GM18526 (cell line): ENCODE data around the gene GTF2F2.

Experiments used
- POLR2A ChIP-seq: IDR thresholded peaks from 3 replicates; pipeline ENCODE4 v1.6.1; 2011; ENCODE audit not compliant: insufficient read length; ENCODE audit errors: extremely low read depth

GTF2F2 gene

DNA sequence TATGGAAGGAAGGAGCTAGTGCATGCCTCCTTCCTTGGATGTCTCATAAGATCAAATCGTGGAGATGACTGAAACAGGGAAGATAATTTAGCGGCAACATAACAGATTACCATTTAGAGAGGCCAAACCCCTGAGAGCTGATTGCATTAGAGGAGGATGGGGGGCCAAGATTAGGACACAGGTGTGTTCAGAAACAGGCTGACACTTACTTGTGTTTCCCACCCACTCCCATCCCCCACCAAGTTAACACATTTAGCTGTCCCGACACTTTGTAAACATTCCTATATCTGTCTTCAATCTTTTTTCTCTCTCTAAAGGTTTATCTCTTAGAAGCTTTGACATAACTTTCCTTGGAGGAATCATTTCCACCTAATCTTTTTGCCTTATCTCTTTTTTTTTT is 129.4 kb downstream of the GTF2F2 start:
- no peak for TF ChIP-seq POLR2A

DNA sequence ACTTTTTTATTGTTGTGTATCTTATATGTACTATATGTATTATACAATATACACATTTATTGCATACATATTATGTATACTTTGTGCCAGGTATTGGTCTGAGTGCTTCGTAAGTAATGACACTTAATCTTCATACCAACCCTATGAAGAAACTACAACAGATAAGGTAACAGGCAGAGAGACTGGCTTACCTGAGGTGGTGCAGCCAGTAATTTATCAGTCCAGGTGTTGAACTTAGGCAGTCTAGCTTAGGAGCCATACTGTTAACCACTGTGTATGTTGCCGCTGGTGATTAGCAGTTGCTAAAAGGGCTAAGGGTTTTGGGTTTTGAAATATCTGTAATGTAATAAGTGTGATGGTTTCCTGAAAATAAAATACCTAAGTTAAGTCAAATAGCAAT is 134.1 kb downstream of the GTF2F2 start:
- no peak for TF ChIP-seq POLR2A

GRCh38 chr13:45255247-45255987 is 135.1 kb downstream of the GTF2F2 start:
- TF ChIP-seq POLR2A, result no peak

DNA sequence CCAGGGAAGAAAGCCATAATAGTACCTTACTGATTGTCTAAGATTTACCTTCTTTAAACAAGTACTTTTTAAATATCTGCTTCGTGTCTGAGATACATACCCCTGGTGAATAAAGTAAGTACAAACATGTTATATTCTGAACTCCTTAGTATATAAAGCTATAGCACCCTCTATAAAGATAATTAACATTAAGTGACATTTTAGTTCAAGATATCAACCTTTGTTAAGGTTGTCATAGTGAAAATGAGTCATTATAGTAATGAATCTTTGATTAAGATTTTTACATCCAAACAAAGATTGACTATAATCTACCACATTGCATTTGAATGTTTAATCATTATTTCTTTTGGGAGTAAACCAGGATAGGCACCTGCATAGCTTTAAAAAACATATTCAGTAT is 135.9 kb downstream of the GTF2F2 start:
- TF ChIP-seq POLR2A, result no peak

- no peak for TF ChIP-seq POLR2A
Observed at GRCh38 chr13:45257638-45258333, 137.5 kb downstream of the GTF2F2 start.

DNA sequence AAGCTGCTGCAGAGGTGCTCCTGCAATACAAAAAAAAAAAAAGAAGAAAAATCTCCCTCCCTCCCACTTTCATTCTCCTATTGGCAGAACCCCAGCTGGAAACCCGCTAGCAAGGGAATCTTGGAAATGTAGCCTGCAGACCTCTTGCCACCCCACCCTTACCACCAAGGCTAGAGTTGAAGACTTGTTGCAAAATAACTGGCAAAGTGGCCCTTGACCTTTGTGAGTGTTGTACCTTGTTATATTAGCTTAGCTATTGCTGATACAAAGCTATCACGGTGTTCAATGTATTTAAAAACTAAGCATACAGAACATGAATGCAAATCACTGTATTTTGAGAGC is 138.0 kb downstream of the GTF2F2 start:
- TF ChIP-seq POLR2A, result no peak

GRCh38 chr13:45267215-45267614 is 146.9 kb downstream of the GTF2F2 start:
- no peak for TF ChIP-seq POLR2A

- TF ChIP-seq POLR2A, result no peak
Observed at GRCh38 chr13:45269204-45269603, 148.9 kb downstream of the GTF2F2 start.

DNA sequence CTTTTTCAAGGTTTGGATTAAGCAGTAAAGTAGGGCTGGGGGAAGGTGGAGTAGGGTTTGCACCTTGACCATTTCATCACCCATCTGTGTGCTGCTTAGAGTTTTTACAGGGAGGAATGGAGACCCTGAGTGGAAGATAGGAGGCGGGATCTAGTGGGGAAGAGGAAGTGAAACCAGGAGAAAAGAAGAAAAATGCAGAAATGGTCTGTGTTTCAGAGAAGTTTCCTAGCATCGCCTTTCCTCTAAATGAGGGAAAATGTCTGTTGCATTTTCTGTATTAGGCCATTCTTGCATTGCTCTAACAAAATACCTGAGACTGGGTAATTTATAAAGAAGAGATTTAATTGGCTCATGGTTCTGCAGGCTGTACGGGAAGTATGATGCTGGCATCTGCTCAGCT is 156.6 kb downstream of the GTF2F2 start:
- no peak for TF ChIP-seq POLR2A

- no peak for TF ChIP-seq POLR2A
Observed at GRCh38 chr13:45278096-45278645, 157.9 kb downstream of the GTF2F2 start.

GRCh38 chr13:45280011-45280410 is 159.7 kb downstream of the GTF2F2 start:
- no peak for TF ChIP-seq POLR2A

DNA sequence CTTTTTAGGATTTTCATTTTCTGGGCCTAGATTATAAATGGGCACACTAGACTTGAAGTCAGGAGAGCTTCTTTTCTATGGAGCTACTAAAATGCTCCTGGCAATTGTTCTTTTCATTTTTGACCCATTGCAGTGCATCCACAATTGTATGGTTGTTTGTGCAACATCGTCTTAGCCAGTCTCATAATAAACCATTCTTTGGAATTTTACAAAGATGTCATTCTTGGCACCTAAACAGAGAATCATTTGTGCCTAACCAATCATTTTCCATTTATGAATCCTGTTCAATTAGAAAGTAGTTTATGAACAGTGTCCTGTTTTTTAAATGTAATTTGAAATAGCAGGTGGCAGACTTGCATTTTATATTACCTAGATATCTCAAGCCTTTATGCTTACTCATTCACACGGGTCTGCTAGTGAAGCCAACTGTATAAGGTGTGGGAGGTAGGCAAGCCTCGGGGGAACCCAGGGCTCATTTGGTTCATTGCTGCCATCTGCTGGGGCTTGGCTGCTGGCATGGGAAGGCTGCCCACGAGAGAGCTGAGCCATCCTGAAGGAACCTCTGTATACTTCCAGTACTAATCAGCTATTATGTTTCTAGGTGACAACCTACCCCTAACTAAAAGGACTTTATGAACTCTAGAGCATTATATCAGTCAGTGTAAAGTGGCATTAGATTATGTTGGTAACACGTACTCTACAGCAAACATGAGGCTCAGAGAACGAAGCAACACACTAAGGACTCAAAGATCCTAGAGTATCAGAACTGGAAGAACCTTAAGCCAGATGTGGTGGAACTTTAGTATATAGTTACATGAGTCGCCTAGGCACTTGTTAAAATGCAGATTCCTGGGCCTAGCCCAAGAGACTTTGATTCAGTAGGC is 160.7 kb downstream of the GTF2F2 start:
- no peak for TF ChIP-seq POLR2A

DNA sequence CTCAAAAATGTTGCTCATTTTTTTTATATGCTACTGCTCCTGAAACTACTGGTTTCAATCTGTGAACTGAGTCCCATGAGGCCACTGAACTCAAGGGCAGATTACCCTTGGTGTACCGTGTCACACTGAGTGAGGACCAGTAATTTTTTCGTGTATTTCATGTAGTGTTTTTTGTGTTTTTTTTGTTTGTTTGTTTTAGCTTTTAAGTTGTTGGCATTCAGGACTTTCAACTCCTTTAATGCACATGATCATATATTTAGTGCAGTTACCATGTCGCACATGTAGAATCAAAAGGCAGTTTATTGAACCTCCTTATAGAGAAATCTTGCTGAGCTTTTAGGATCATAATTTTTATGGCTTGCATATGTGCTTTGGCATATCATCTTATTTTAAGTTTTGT is 162.7 kb downstream of the GTF2F2 start:
- TF ChIP-seq POLR2A, result no peak

DNA sequence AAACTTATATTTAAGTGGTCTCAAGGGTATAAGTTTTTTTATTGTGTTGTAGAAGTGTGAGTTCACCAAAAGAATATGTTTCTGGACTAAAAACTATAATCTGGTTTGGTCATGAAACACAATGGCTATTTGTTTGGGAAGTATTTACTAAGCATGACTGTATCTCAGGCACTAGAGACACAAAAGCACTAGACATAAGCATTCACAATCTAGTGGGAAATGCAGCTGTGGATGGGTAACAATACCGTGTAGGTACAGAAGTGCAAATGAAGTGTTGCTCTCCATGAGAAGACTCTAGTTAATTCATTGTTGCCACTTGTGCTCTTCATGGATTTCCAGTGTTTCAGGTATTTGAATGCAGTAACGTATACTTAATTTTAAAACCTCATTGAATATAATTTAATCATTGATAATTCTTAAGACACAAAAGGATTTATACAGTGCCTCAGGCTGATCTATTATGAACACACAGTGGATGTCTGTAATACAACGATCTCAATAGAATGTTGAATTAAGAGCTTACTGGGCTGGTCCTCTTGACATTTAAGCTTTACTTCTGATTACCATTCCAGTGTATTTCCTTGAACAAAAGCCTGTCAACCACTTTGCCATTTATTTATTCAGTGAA is 169.7 kb downstream of the GTF2F2 start:
- no peak for TF ChIP-seq POLR2A

- TF ChIP-seq POLR2A, result no peak
Observed at GRCh38 chr13:45292176-45292575, 171.9 kb downstream of the GTF2F2 start.
